Neuronal stem cell (in vitro differentiated cells): ENCODE data around the gene VTI1A.

ENCODE experiments used
- DNase-seq: peaks from one replicate; pipeline ENCODE4 v3.0.0-alpha.2; 2013; ENCODE audit warnings: low spot score
- H2AFZ ChIP-seq: one replicate; pipeline ENCODE4 v1.6.1; 2013; ENCODE audit warnings: mild to moderate bottlenecking, low read length, inconsistent platforms
- H2AK5ac ChIP-seq: 2 replicates; pipeline ENCODE4 v1.6.1; 2013; ENCODE audit warnings: low read depth, mild to moderate bottlenecking, inconsistent platforms, low read length, moderate library complexity, mixed read lengths
- H2BK120ac ChIP-seq: 2 replicates; pipeline ENCODE4 v1.6.1; 2013; ENCODE audit warnings: low read depth, mild to moderate bottlenecking, inconsistent platforms, low read length, moderate library complexity, mixed read lengths
- H2BK12ac ChIP-seq: one replicate; pipeline ENCODE4 v1.6.1; 2013; ENCODE audit warnings: low read length, inconsistent platforms
- H2BK15ac ChIP-seq: 2 replicates; pipeline ENCODE4 v1.6.1; 2013; ENCODE audit warnings: mild to moderate bottlenecking, low read length, inconsistent platforms, mixed read lengths
- H2BK5ac ChIP-seq: one replicate; pipeline ENCODE4 v1.6.1; 2013; ENCODE audit warnings: inconsistent platforms, mild to moderate bottlenecking, low read length, moderate library complexity
- H3K14ac ChIP-seq: one replicate; pipeline ENCODE4 v1.6.1; 2013; ENCODE audit warnings: low read length, inconsistent platforms
- H3K18ac ChIP-seq: 2 replicates; pipeline ENCODE4 v1.6.1; 2013; ENCODE audit warnings: low read length, inconsistent platforms
- H3K23ac ChIP-seq: 2 replicates; pipeline ENCODE4 v1.6.1; 2013; ENCODE audit warnings: low read depth, mild to moderate bottlenecking, mixed read lengths, low read length, inconsistent platforms; ENCODE audit not compliant: poor library complexity
- H3K27ac ChIP-seq: replicated peaks from 3 replicates; pipeline ENCODE4 v1.5.1; 2013; ENCODE audit warnings: low read length, inconsistent platforms
- H3K27me3 ChIP-seq, 3 experiments: 2 replicates each; pipeline ENCODE4 v1.6.1; 2013; ENCODE audit warnings: low read length in 3 of 3, mild to moderate bottlenecking in 2 of 3, inconsistent platforms in 1 of 3, low read depth in 1 of 3, mixed read lengths in 1 of 3, moderate library complexity in 1 of 3; ENCODE audit not compliant: control insufficient read depth in 3 of 3, insufficient read depth in 3 of 3
- H3K36me3 ChIP-seq, 2 donors: replicated peaks in 1 of 2; 2 replicates each; pipeline ENCODE4 v1.6.1; 2013; ENCODE audit warnings: low read length in 2 of 2; ENCODE audit not compliant: control insufficient read depth in 2 of 2, insufficient read depth in 2 of 2
- H3K4ac ChIP-seq: 2 replicates; pipeline ENCODE4 v1.6.1; 2013; ENCODE audit warnings: inconsistent platforms, mild to moderate bottlenecking, low read length, moderate library complexity
- H3K4me1 ChIP-seq, 2 donors: 1 replicate in 1 of 2; 2 replicates in 1 of 2; pipeline ENCODE4 v1.6.1; 2013; ENCODE audit warnings: low read length in 2 of 2, low read depth in 1 of 2; ENCODE audit not compliant: control insufficient read depth in 2 of 2, insufficient read depth in 1 of 2
- H3K4me2 ChIP-seq: one replicate; pipeline ENCODE4 v1.6.1; 2013; ENCODE audit warnings: mild to moderate bottlenecking, low read length, inconsistent platforms; ENCODE audit not compliant: insufficient read depth, poor library complexity, severe bottlenecking
- H3K4me3 ChIP-seq, 2 donors: 2 replicates each; pipeline ENCODE4 v1.5.1; 2013; ENCODE audit warnings: low read length in 2 of 2, mild to moderate bottlenecking in 2 of 2, inconsistent platforms in 1 of 2, moderate library complexity in 1 of 2
- H3K79me1 ChIP-seq: one replicate; pipeline ENCODE4 v1.6.1; 2013; ENCODE audit warnings: low read depth, mild to moderate bottlenecking, inconsistent platforms, low read length, moderate library complexity
- H3K9ac ChIP-seq: one replicate; pipeline ENCODE4 v1.6.1; 2013; ENCODE audit warnings: mild to moderate bottlenecking, low read depth, low read length, inconsistent platforms; ENCODE audit not compliant: poor library complexity
- H3K9me3 ChIP-seq, 2 donors: replicated peaks in 1 of 2; 2 replicates each; pipeline versions ENCODE3 to v1.6.1; 2013; ENCODE audit warnings: low read length in 2 of 2, mild to moderate bottlenecking in 2 of 2, inconsistent platforms in 1 of 2, low read depth in 1 of 2, mixed read lengths in 1 of 2, moderate library complexity in 1 of 2; ENCODE audit not compliant: control insufficient read depth in 2 of 2, insufficient read depth in 1 of 2
- H4K8ac ChIP-seq: one replicate; pipeline ENCODE4 v1.6.1; 2013; ENCODE audit warnings: low read depth, mild to moderate bottlenecking, inconsistent platforms, low read length, moderate library complexity
- H4K91ac ChIP-seq: one replicate; pipeline ENCODE4 v1.6.1; 2013; ENCODE audit warnings: low read length, low read depth, mild to moderate bottlenecking, inconsistent platforms; ENCODE audit not compliant: poor library complexity
- WGBS, 2 donors: extraction: QIAGEN DNeasy Blood & Tissue Kit; methylation state at CpG; one replicate each; pipeline ENCODE4 v1.1.7; 2013; ENCODE audit warnings: missing lambda C conversion rate in 2 of 2, mixed read lengths in 1 of 2; ENCODE audit not compliant: insufficient read length in 2 of 2, insufficient replicate concordance in 1 of 2; ENCODE audit errors: extremely low coverage in 2 of 2; 5-methylcytosine and 5-hydroxymethylcytosine counted together

The VTI1A gene

DNA sequence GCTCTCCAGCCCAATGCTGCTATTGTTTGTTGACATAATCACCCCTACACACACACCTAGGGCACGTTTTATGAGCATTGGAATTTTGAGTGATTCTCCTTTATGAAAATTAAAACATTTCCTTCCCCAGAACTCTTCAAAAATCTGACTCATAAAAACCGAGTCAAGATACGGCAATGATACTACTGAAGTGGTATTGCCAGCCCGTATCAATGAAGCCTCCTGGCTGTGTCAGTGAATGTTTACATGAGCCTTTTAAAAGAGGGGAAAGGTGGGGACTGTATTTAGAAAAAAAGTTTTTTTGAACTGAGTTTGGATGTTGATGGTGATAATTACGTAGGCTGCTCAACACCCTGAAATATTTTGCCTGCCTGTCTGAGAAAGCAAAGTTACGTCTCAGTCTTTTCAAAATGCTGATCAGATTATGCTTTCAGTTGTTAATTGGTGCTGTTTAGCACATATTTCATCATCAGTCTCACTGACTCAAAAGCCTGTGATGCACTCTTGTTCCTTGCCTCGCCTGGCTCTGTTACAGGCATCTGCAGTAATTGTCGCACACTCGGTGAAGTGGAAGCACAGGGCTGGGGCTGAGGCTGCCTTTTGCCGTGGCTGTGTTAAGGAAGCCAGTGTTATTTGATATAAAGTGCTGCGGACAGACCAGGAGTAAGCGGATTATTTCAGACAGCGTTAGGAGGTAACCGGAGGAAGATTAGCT, 345.6 kb downstream of the VTI1A start:
- H4K8ac ChIP-seq = no peak overlapping the region
- H2BK120ac ChIP-seq = peak overlapping the region; percentile 81
- no peaks in the 10 kb centered on the region for H3K36me3 ChIP-seq
- H3K4me3 ChIP-seq = no peak overlapping the region
- H3K4me1 ChIP-seq = peaks cover 15 to 23% of the 10 kb centered on the region in 2 donors
- no peaks in the 10 kb centered on the region for H3K79me1 ChIP-seq
- no peak overlapping the region for H3K4me2 ChIP-seq
- no peak for DNase-seq
- no peak overlapping the region for H2AK5ac ChIP-seq
- peak overlapping the region; percentile 24 for H2BK5ac ChIP-seq
- H3K9ac ChIP-seq = no peak overlapping the region
- H4K91ac ChIP-seq = no peak overlapping the region
- no peaks in the 10 kb centered on the region for H3K27me3 ChIP-seq
- H3K4ac ChIP-seq = no peak overlapping the region
- H2BK15ac ChIP-seq = peak overlapping the region; percentile 58
- no peak overlapping the region for H2AFZ ChIP-seq
- H3K18ac ChIP-seq = no peak overlapping the region
- H3K14ac ChIP-seq = no peak overlapping the region
- peak overlapping the region; percentile 5 for H3K27ac ChIP-seq
- no peak overlapping the region for H3K23ac ChIP-seq
- no CpG with 5 or more reads among the region's 14 CpGs for WGBS, 2 donors
- peaks cover 3 to 9% of the 10 kb centered on the region in 2 donors for H3K9me3 ChIP-seq
- no peak overlapping the region for H2BK12ac ChIP-seq

DNA sequence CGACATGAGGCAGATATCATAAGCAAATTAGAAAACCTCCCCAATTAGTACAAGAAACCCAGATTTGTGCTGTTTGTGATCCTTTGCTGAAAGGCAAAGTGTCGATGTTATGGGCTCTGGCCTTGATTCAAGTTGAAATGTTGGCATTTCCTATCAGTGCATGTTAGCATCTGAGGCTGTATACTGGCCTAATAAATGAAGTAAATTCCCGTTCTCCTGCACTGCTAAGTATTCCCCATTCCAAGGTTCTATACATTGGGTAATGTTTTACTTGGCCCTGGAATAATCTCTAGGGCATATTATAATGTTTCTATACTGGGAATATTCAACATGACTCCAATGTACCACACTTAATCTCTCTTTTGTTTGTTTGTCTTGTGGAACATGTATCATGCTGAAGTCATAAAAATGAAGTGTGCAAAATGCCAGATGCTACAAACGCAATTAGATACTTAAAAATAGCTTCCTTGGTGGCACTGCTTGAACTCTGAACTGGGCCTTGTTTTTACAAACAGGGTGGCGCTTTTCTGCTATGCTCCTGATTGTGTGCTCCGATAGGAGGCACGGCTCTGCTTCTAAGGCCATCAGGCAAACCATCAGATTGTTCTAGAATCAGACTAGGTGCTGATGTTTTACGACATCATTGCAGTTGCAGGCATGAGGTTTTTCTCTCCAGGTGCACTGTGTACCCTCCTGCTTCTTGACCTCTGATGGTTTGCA, 346.3 kb downstream of the VTI1A start:
- H3K14ac ChIP-seq = no peak overlapping the region
- peaks cover 20 to 29% of the 10 kb centered on the region in 2 donors for H3K4me1 ChIP-seq
- no peak overlapping the region for H2BK5ac ChIP-seq
- no peak overlapping the region for H3K4me2 ChIP-seq
- no peak overlapping the region for H2BK15ac ChIP-seq
- H3K4me3 ChIP-seq = no peak overlapping the region
- no peak overlapping the region for H3K18ac ChIP-seq
- H3K9me3 ChIP-seq = peaks cover 3 to 9% of the 10 kb centered on the region in 2 donors
- no peak overlapping the region for H2BK12ac ChIP-seq
- H3K23ac ChIP-seq = no peak overlapping the region
- H4K91ac ChIP-seq = no peak overlapping the region
- WGBS, 2 donors = no CpG with 5 or more reads among the region's 8 CpGs
- no peak overlapping the region for H4K8ac ChIP-seq
- no peak overlapping the region for H2AK5ac ChIP-seq
- H3K27ac ChIP-seq = peak overlapping the region; percentile 5
- no peaks in the 10 kb centered on the region for H3K36me3 ChIP-seq
- H2AFZ ChIP-seq = no peak overlapping the region
- no peak overlapping the region for H2BK120ac ChIP-seq
- H3K9ac ChIP-seq = no peak overlapping the region
- no peak for DNase-seq
- no peak overlapping the region for H3K4ac ChIP-seq
- no peaks in the 10 kb centered on the region for H3K27me3 ChIP-seq
- no peaks in the 10 kb centered on the region for H3K79me1 ChIP-seq

DNA sequence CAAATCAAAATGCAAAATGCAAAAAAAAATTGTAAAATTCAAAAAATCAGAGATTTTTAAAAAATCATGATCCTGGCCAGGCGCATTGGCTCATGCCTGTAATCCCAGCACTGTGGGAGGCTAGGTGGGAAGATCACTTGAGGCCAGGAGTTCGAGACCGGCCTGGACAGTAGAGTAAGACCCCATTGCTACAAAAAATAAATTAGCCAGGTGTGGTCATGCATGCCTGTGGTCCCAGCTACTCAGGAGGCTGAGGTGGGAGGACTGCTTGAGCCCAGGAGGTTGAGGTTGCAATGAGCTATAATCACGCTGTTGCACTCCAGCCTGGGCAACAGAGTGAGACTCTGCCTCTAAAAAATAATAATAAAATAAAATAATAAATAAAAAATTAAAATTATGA, 347.2 kb downstream of the VTI1A start:
- Histone ChIP-seq H3K14ac (no peak overlapping the region), H3K18ac (no peak overlapping the region), H2BK15ac (no peak overlapping the region), H3K4me3 (no peak overlapping the region), H4K8ac (no peak overlapping the region), H3K4me1 (peaks cover 22 to 35% of the 10 kb centered on the region in 2 donors), H3K4me2 (no peak overlapping the region), H2AFZ (no peak overlapping the region), H3K27ac (no peak overlapping the region), H2BK120ac (no peak overlapping the region), H3K36me3 (no peaks in the 10 kb centered on the region), H2AK5ac (no peak overlapping the region), H3K9me3 (peaks cover 3 to 6% of the 10 kb centered on the region in 2 donors), H2BK5ac (no peak overlapping the region), H3K4ac (no peak overlapping the region), H2BK12ac (no peak overlapping the region), H3K27me3 (no peaks in the 10 kb centered on the region), H4K91ac (no peak overlapping the region), H3K23ac (no peak overlapping the region), H3K9ac (no peak overlapping the region), H3K79me1 (no peaks in the 10 kb centered on the region)
- no CpG with 5 or more reads among the region's 4 CpGs for WGBS, 2 donors
- no peak for DNase-seq

DNA sequence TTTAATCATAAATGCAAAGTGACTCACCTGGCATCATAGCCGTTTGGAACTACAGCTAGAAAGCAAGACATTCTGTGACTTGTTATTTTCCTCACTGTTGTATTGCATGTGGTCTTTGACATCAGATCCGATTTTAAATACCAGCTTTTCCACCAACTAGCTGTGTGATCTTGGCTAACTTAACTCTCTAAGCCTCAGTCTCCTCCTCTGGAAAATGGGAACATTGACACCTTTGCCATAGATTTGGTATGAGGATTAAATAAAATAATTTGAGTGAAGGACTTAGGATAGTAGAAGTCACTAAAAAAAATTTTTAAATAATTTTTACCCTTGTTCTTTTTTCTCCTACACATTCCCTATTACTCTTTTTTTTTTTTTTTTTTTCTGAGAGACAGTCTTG, 348.1 kb downstream of the VTI1A start:
- no peak overlapping the region for H2AFZ ChIP-seq
- no peak overlapping the region for H2BK12ac ChIP-seq
- no peak overlapping the region for H4K8ac ChIP-seq
- H3K9ac ChIP-seq = no peak overlapping the region
- H3K4me1 ChIP-seq = peaks cover 22 to 35% of the 10 kb centered on the region in 2 donors
- H3K4me3 ChIP-seq = no peak overlapping the region
- H2BK120ac ChIP-seq = no peak overlapping the region
- no peak overlapping the region for H2BK15ac ChIP-seq
- H2AK5ac ChIP-seq = no peak overlapping the region
- no peaks in the 10 kb centered on the region for H3K36me3 ChIP-seq
- no peak overlapping the region for H3K4ac ChIP-seq
- H3K18ac ChIP-seq = no peak overlapping the region
- no peak overlapping the region for H3K14ac ChIP-seq
- no peak overlapping the region for H3K27ac ChIP-seq
- no peak overlapping the region for H3K4me2 ChIP-seq
- H3K79me1 ChIP-seq = no peaks in the 10 kb centered on the region
- H3K27me3 ChIP-seq = no peaks in the 10 kb centered on the region
- no peak overlapping the region for H2BK5ac ChIP-seq
- WGBS, 2 donors = no CpG with 5 or more reads among the region's 2 CpGs
- H3K23ac ChIP-seq = no peak overlapping the region
- no peak for DNase-seq
- H3K9me3 ChIP-seq = peaks cover 2 to 3% of the 10 kb centered on the region in 2 donors
- no peak overlapping the region for H4K91ac ChIP-seq
